Right lung (tissue), 5 donors: ENCODE results near the gene TSPAN31. TPM values are rescaled to one million over a fixed set of nuclear protein-coding genes. Genes with fewer than 3 reads are reported as not detected.

Experiments used
- DNase-seq, 2 donors: peaks; one replicate each; pipeline ENCODE4 v3.0.0-alpha.2; 2013
- polyA plus RNA-seq, 5 donors: library from polyadenylated mRNA; unstranded; fragments of 120-200 nt; gene quantifications; one replicate each; pipeline versions ENCODE4 v1.2.1 to v1.2.3, GENCODE V29; 2013; ENCODE audit warnings: inconsistent platforms in 1 of 5, low replicate concordance in 1 of 5; ENCODE audit not compliant: insufficient read length in 5 of 5, insufficient read depth in 1 of 5

Gene TSPAN31
- polyA plus RNA-seq, 5 donors, result 68.8 to 94.6 (median 79.4) TPM

GRCh38 chr12:57750561-57751431 lies 6.0 kb downstream of the TSPAN31 start:
- no peak for DNase-seq

DNA sequence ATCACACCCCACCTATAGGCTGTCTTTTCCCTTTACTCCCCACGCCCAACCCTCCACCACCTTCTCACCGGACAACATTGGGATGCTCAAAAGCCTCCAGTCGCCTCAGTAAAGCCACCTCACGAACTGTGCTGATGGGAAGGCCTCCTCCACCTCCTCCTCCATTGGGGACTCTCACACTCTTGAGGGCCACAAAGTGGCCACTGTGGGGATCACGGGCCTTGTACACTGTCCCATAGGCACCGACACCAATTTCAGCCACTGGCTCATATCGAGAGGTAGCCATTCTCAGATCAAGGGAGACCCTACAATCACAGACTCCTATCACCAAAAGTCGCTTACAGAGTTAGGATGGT lies 6.6 kb downstream of the TSPAN31 start:
- no peak for DNase-seq

- DNase-seq, result peak; percentile 99
These were observed 7.2 kb downstream of the TSPAN31 start, which contains the start of gene CDK4 for GRCh38 chr12:57751788-57752667. Gene CDK4, minus strand, starts transcription at chr12:57752310. Its CDS starts 593 bp downstream, at chr12:57751717.

DNA sequence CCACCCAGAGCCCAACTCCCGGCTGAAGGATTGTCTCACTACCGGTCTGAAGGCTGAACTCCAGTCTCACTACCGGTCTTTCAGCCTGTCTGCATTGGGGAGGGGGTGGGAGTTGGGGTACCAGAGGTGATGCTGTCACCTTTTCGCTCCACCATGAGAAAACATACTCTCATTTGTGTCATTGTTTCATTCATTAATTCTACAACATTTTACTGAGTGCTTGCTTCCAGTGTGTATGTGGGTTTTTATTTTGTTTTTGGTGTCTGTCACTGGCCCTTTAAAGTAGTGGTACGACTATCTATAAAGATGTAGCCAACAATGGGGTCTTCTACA lies 7.8 kb downstream of the TSPAN31 start:
- no peak for DNase-seq

- DNase-seq, result no peak
These were observed 9.0 kb downstream of the TSPAN31 start for GRCh38 chr12:57753756-57754337.

DNA sequence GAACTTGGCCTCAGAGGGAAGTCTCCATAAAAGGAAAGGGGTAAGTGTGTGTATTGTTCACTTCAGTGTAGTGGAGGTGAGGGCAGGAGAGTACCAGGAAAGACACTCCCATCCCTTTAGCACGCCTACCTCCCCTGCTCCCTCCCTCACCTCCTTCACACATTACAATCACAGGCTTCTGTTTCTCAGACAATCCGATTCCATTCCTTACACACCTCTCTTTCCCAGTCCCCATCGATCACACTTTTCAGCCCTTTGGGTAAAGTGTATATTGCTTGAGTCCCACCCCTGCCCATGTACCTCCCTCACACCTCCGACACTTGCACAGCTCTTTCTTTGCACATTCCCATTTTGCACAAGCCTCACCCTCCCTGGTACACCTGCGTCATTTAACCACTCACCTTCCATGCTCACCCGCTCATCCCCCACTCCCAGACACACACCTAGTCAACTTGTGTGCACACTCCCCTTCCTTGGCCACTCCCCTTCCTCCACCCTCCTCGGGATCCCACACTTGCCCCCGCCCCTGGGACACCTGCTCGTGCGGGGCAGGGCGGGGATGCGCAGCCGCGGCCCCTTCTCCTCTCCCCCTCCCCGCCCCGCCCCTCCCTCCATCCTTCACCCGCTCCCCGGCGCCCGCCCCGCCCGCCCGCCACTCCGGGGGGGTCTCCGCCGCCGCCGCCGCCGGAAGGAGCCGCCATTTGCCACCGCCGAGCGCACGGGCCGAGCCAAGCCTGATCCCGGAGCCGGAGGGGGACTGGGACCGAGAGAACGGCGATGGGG lies 9.8 kb downstream of the TSPAN31 start, which contains the start of gene MARCHF9:
TSS of gene MARCHF9 (plus strand) at position 693 of the 783 bp plus-strand sequence. CDS start 426 bp downstream, outside the sequence.
- no peak for DNase-seq

DNA sequence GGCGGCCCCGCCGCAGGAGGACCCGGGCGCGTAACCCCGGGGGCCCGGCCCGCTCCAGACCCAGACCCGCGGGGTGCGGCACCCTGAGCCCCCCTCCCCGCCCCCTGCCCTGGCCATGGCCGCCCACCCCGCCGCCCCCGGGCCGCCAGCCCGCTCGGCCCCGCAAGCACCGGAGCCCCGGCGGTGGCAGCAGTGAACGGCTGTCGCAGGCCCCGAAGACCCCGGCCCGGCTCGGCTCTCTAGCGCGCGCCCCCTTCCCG lies 10.3 kb downstream of the TSPAN31 start:
- DNase-seq, result no peak

DNA sequence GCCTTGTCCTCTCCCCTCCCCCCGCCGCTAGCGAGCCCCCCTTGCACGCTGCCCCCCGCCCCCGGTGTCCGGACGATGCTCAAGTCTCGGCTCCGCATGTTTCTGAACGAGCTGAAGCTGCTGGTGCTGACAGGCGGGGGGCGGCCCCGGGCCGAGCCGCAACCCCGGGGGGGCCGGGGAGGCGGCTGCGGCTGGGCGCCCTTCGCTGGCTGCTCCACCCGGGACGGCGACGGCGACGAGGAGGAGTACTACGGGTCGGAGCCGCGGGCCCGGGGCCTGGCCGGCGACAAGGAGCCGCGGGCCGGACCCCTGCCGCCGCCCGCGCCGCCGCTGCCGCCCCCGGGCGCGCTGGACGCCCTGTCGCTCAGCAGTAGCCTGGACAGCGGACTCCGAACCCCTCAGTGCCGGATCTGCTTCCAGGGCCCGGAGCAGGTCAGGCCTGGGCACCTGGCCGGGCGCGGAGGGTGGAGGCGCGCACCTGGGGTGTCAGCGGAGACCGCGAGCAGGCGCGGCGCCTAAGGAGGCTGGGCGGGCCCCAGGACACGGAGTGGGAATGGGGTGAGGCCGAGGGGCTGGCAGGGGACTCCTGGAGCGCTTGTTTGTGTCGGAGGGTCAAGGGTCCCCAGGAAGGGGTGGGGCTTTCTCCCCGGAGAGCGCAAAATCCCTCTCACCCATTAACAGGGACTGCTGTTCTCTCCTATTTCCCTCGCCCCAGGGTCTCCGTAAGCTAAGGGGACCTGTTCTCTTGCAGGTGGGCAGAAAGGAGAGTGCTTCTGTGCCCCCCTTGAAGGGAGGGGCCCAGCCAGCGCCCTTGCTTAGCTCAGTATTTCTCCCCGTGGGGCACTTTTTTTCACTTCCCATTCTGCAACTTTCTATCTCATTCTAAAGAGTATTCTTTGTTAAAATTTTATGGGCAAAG lies 10.9 kb downstream of the TSPAN31 start:
- no peak for DNase-seq

- DNase-seq, result no peak
These were observed 11.8 kb downstream of the TSPAN31 start for GRCh38 chr12:57756406-57757341.

- no peak for DNase-seq
These were observed 12.9 kb downstream of the TSPAN31 start for GRCh38 chr12:57757771-57758170.

- no peak for DNase-seq
These were observed 13.9 kb downstream of the TSPAN31 start for GRCh38 chr12:57758552-57759359.

DNA sequence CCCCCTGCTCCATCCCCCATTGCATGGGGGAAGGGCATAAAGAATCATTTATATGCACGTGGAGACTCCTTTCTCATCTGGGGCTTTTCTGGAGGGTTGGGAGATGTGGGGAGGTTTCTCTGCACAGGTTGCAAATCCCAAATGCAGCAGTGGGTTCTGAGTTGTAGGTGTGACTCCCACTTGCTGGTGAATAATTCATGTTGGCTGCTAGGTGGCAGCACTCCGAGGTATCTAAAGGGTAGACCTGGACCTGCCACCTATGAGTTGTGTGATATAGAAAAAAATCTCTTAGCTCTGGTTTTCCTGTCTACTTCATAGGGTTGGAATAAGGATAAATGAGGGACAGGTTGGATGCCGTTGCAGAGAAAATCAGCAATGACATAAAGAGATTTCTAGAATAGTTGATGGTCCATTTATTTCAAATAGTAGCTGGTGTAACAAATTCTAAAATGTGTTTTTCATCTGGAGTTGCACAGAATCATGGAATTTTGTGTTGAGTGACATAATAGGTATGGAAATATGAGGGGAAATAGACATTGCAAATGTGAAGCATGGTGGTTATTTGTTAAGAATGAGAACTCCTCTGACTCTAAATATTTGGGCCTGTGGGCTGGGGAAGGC lies 14.6 kb downstream of the TSPAN31 start:
- no peak for DNase-seq

DNA sequence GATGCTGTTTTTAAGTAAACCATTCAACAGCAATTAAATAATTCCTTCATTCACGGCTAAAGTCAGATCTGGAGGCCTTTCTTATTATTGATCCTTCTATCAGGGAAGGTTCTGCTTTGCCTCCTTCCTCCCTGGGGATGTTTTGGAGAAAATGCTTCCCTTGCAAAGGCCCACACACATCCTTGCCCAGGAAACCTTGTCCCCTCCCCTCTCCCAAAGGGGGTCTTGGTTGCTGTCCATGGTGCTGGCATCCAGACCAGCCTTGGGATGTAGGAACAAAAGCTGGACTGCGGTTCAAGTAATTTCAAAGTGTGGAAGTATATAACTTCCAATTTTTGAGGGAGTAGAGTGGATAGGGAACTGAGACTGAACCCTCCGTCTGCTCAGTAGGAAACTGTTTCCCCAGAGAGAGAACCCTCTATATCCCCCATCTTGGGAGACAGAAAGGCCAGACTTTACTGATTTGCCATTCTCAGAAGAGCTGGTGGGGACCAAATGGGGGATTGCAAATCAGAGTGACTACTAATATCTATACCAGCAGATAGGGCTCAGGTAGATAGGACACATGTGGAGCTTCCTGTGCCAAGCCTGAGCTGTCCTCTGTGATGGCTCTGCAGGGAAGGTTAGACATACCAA lies 15.6 kb downstream of the TSPAN31 start:
- DNase-seq, result no peak

- DNase-seq, result no peak
These were observed 16.7 kb downstream of the TSPAN31 start for GRCh38 chr12:57761391-57761998.

- DNase-seq, result no peak
These were observed 17.6 kb downstream of the TSPAN31 start for GRCh38 chr12:57762463-57762862.

GRCh38 chr12:57763881-57764661 lies 19.2 kb downstream of the TSPAN31 start:
- DNase-seq, result no peak
